Thyroid gland (tissue), 4 donors: ENCODE results near the gene LHPP. TPM values are rescaled to one million over a fixed set of nuclear protein-coding genes. Genes with fewer than 3 reads are reported as not detected.

Source experiments
- DNase-seq, 2 donors: peaks; one replicate each; pipeline ENCODE4 v3.0.0-alpha.2; 2019
- H3K27ac ChIP-seq, 3 donors: fragments of 200-600 bp; sonication (generic); 1 replicate in 2 of 3; 2 replicates in 1 of 3; pipeline ENCODE4 v1.5.1; 2016 to 2019; ENCODE audit warnings: mild to moderate bottlenecking in 1 of 3, moderate library complexity in 1 of 3
- H3K27me3 ChIP-seq: fragments of 200-600 bp; sonication (generic); one replicate; pipeline ENCODE4 v1.5.1; 2019
- H3K36me3 ChIP-seq, 2 donors: fragments of 200-600 bp; sonication (generic); one replicate each; pipeline ENCODE4 v1.5.1; 2016 to 2019
- H3K4me1 ChIP-seq, 2 donors: fragments of 200-600 bp; sonication (generic); one replicate each; pipeline ENCODE4 v1.5.1; 2017 to 2019
- H3K4me3 ChIP-seq, 3 donors: fragments of 200-600 bp; sonication (generic); replicated peaks in 1 of 3; 1 replicate in 2 of 3; 2 replicates in 1 of 3; pipeline ENCODE4 v1.5.1; 2016; ENCODE audit warnings: mild to moderate bottlenecking in 1 of 3
- H3K9me3 ChIP-seq: fragments of 200-600 bp; sonication (generic); one replicate; pipeline ENCODE4 v1.5.1; 2017
- CTCF ChIP-seq, 6 experiments: fragments of 200-600 bp in 3 of 6; fragments of 450-650 bp in 3 of 6; sonication (generic) in 3 of 6; IDR thresholded peaks; one replicate each; pipeline ENCODE4 v1.5.1; 2016 to 2019; ENCODE audit warnings: antibody characterized with exemption in 6 of 6, mild to moderate bottlenecking in 2 of 6, inconsistent platforms in 1 of 6, moderate library complexity in 1 of 6
- POLR2A ChIP-seq, 2 donors: fragments of 450-650 bp; IDR thresholded peaks; one replicate each; pipeline ENCODE4 v1.6.1; 2017; ENCODE audit warnings: antibody characterized with exemption in 2 of 2, mild to moderate bottlenecking in 2 of 2, moderate library complexity in 1 of 2
- WGBS, 2 donors: methylation state at CpG; one replicate each; pipeline ENCODE4 v1.1.5; 2017; 5-methylcytosine and 5-hydroxymethylcytosine counted together
- intact Hi-C: fragments of 100-400 bp; cut with DNase I; formaldehyde crosslinking; loops from one replicate; pipeline ENCODE4 v1.15.1; 2023
- total RNA-seq, 4 donors: library from RNA; depleted of rRNA; stranded (reverse); fragments of >200 nt; gene quantifications; one replicate each; pipeline ENCODE4 v1.2.3, GENCODE V29; 2016

LHPP gene
- total RNA-seq, 4 donors from 2014 or later, result 8.3 to 69.9 (median 48.3) TPM

GRCh38 chr10:124498056-124498455 lies 36.4 kb downstream of the LHPP start:
- WGBS, 2 donors, result 46 to 53% methylated on average over 8 of the region's 8 CpGs
- peak; percentile 80 to 83 for DNase-seq
- Histone ChIP-seq H3K4me1 (peaks cover 13 to 29% of the 10 kb centered on the region in 2 donors), H3K9me3 (no peaks in the 10 kb centered on the region), H3K4me3 (no peak overlapping the region), H3K27ac (peak overlapping the region; percentile 61 to 65 (median 65)), H3K27me3 (no peaks in the 10 kb centered on the region), H3K36me3 (no peaks in the 10 kb centered on the region)
- TF ChIP-seq POLR2A (IDR thresholded peaks at IDR 0.05), result no peak
- no peak for TF ChIP-seq CTCF (IDR thresholded peaks at IDR 0.05)
- intact Hi-C loops, result no loop called here

- H3K9me3 ChIP-seq, result no peaks in the 10 kb centered on the region
- H3K4me1 ChIP-seq, result peaks cover 8 to 27% of the 10 kb centered on the region in 2 donors
- no peaks in the 10 kb centered on the region for H3K36me3 ChIP-seq
- no peak overlapping the region for H3K4me3 ChIP-seq
- DNase-seq, result no peak
- H3K27ac ChIP-seq, result no peak overlapping the region
- TF ChIP-seq CTCF (IDR thresholded peaks at IDR 0.05), result no peak
- no peak for TF ChIP-seq POLR2A (IDR thresholded peaks at IDR 0.05)
- no peaks in the 10 kb centered on the region for H3K27me3 ChIP-seq
- intact Hi-C loops, result no loop called here
- WGBS, 2 donors, result 91 to 94% methylated on average over 3 of the region's 3 CpGs
These were observed 39.1 kb downstream of the LHPP start for GRCh38 chr10:124500757-124501156.

GRCh38 chr10:124504711-124505110 lies 43.1 kb downstream of the LHPP start:
- DNase-seq, result no peak
- H3K27ac ChIP-seq, result no peak overlapping the region
- no peak for TF ChIP-seq CTCF (IDR thresholded peaks at IDR 0.05)
- TF ChIP-seq POLR2A (IDR thresholded peaks at IDR 0.05), result no peak
- 88 to 91% methylated on average over 11 of the region's 11 CpGs for WGBS, 2 donors
- intact Hi-C loops, result no loop called here
- no peaks in the 10 kb centered on the region for H3K36me3 ChIP-seq
- H3K4me3 ChIP-seq, result no peak overlapping the region
- no peaks in the 10 kb centered on the region for H3K9me3 ChIP-seq
- H3K4me1 ChIP-seq, result peaks cover 3 to 6% of the 10 kb centered on the region in 2 donors
- no peaks in the 10 kb centered on the region for H3K27me3 ChIP-seq

GRCh38 chr10:124505279-124505678 lies 43.7 kb downstream of the LHPP start:
- H3K4me3 ChIP-seq, result no peak overlapping the region
- no peaks in the 10 kb centered on the region for H3K27me3 ChIP-seq
- no peaks in the 10 kb centered on the region for H3K36me3 ChIP-seq
- peaks cover 3 to 6% of the 10 kb centered on the region in 2 donors for H3K4me1 ChIP-seq
- TF ChIP-seq CTCF (IDR thresholded peaks at IDR 0.05), result no peak
- TF ChIP-seq POLR2A (IDR thresholded peaks at IDR 0.05), result no peak
- no peak overlapping the region for H3K27ac ChIP-seq
- DNase-seq, result no peak
- 57 to 58% methylated on average over 2 of the region's 2 CpGs for WGBS, 2 donors
- H3K9me3 ChIP-seq, result no peaks in the 10 kb centered on the region
- intact Hi-C loops, result no loop called here

GRCh38 chr10:124508070-124508667 lies 46.5 kb downstream of the LHPP start:
- H3K36me3 ChIP-seq, result no peaks in the 10 kb centered on the region
- 65 to 90% methylated on average over 4 to 8 of the region's 8 CpGs for WGBS, 2 donors
- no peak overlapping the region for H3K4me3 ChIP-seq
- H3K27ac ChIP-seq, result no peak overlapping the region
- intact Hi-C loops, result no loop called here
- peak in 1 of 2 donors; percentile 23 for DNase-seq
- H3K27me3 ChIP-seq, result no peaks in the 10 kb centered on the region
- no peaks in the 10 kb centered on the region for H3K9me3 ChIP-seq
- H3K4me1 ChIP-seq, result peaks cover 3 to 6% of the 10 kb centered on the region in 2 donors
- TF ChIP-seq POLR2A (IDR thresholded peaks at IDR 0.05) (no peak), CTCF (IDR thresholded peaks at IDR 0.05) (no peak)
